T47D (cell line): Measurements from ENCODE around the gene RBM23.

Source experiments
- DNase-seq, 2 experiments: peaks; one replicate each; pipeline versions ENCODE4 v3.0.0 to v3.0.0-alpha.2; 2011 to 2012; ENCODE audit warnings: low read depth in 1 of 2, low spot score in 1 of 2
- JUND ChIP-seq: IDR thresholded peaks from 2 replicates; pipeline ENCODE4 v1.6.1; 2012; ENCODE audit warnings: low read depth
- in situ Hi-C: cut with HindIII; loops from 2 replicates; pipeline ENCODE4 v1.10.0; 2016; ENCODE audit warnings: low sequenced_read_pairs, low pct_unique_long_range_greater_than_20kb

RBM23 gene

DNA sequence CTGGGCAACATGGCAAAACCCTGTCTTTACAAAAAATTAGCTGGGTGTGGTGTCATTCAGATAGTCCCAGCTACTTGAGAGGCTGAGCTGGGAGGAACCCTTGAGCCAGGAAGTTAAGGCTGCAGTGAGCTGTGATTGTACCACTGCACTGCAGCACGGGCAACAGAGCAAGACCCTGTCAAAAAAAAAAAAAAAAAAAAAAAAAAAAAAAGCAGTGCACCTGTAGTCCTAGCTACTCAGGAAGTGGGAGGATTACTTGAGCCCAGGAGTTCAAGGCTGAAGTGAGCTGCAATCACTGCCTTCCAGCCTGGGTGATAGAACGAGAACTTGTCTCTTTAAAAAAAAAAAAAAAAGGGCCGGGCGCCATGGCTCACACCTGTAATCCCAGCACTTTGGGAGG is 30.3 kb downstream of the RBM23 start:
- no peak for TF ChIP-seq JUND
- DNase-seq, result no peak
- in situ Hi-C loops, result no loop called here

GRCh38 chr14:22887990-22888378 is 31.0 kb downstream of the RBM23 start:
- in situ Hi-C loops, result no loop called here
- no peak for TF ChIP-seq JUND
- no peak for DNase-seq

- in situ Hi-C loops, result no loop called here
- no peak for TF ChIP-seq JUND
- DNase-seq, result peak in 1 of 2 experiments; percentile 93
Measured at GRCh38 chr14:22887260-22887989, 31.5 kb downstream of the RBM23 start.

- in situ Hi-C loops, result no loop called here
- DNase-seq, result peak; percentile 57 to 90
- TF ChIP-seq JUND, result no peak
Measured at GRCh38 chr14:22886500-22887259, 32.3 kb downstream of the RBM23 start.

DNA sequence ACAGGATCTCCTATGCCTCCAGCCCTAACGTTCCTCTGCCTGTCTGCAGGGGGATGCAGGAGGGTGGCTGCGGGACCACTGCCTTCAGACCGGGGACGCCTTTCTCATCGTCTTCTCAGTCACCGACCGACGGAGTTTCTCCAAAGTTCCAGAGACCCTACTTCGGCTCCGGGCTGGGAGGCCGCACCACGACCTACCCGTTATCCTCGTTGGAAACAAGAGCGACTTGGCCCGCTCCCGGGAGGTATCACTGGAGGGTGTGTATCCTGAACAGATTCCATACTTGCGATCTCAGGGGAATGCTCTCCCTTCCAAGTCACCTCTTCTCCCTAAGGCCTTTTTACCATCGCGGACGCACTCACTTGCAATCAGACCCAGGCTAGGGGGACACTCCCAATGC is 33.0 kb downstream of the RBM23 start:
- no peak for TF ChIP-seq JUND
- no peak for DNase-seq
- in situ Hi-C loops, result no loop called here

DNA sequence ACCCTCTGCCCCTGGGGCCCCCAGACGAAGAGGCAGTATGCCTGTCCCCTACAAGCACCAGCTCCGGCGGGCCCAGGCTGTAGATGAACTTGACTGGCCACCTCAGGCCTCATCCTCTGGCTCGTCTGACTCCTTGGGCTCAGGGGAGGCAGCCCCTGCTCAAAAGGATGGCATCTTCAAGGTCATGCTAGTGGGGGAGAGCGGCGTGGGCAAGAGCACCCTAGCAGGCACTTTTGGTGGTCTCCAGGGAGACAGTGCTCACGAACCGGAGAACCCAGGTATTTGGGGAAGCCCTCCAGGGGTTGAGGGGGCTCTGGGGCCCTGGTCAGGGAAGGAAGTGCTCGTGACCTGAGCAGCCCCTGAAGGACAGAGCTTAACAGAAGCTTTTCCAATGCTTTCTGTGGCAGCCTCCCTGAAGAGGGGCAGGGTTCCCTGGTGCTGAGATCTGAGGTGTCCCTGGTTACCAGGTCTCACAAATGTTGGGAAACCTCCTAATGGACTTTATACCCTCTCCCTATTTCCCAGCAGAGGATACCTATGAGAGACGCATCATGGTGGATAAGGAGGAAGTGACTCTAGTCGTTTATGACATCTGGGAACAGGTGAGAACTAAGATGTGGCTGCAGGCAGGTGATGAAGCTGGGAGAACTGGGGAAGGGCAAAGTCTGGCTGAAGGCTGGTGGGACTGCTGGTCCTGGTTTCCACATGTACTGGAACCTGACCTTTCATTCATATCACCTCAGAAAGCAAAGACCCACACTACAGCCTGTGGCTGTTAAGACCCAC is 34.0 kb downstream of the RBM23 start:
- no peak for DNase-seq
- TF ChIP-seq JUND, result no peak
- in situ Hi-C loops, result no loop called here

DNA sequence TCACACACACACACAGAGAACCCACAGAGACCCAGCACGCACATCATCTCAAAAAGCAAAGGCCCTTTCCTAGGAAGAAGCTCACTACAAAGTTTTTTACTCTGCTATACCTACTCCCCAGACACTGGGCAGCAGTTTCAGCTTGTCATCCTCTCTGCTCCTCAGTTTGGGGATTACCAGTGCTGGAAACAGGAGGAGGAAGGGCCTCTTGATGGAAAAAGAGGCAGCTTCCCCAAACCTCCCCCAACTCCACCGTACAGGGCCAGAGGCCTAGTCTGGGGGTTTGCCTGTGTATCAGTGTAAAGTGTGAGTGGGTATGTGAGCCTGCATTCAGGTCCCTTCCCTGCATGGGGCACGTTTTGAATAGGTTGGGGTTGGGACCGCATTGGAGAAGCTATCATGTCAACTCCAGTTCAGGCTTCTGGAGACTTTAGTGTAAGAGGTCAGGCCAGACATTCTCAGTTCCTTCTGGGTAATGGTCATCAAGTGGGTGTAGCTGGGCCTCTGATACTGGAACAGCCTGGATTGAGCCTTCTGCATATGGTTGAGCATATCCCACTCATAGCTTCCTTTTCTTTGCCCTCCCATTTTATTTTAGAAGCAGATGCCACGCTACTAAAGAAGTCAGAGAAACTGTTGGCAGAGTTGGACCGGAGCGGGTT is 34.7 kb downstream of the RBM23 start:
- in situ Hi-C loops, result no loop called here

DNA sequence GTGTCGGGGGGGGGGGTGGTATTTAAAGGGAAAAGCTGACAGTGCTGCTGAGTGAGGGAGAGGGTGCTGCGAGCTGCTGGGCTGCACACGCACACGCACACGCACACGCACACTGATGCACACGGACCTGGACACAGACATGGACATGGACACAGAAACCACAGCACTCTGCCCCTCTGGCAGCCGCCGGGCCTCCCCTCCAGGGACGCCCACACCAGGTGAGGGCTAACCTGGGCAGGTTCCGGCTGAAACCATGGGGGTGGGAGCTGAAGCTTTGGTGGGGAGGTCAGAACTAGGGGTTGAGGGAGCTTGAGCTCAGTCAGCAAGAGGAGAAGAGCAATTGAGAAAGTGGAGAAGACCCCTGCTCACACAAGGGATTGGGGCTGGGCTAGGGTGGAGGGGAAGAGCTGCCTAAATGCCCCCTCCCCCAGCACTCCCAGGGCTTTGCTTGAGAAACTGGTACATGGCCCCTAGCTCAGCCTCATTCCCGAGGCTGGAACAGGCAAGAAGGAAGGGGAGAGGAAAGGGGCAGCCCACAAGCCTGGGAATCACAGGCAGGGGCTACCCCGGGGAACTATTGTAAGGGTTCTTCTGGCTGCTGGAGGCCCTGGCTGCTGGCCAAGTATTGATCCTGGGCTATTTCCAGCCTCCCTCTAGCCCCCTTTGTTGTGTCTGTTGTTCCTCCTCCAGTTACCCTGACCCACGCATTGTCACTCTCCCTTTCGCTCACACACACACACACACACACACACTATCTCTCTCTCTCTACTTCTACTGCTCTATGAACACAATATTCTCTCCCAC is 35.6 kb downstream of the RBM23 start, which contains the start of gene REM2:
Gene REM2, plus strand, starts transcription at position 50 of the 804 bp plus-strand sequence. Its CDS starts 66 bp downstream, at position 116.
- in situ Hi-C loops, result no loop called here
- no peak for DNase-seq

More for the DNA sequence above, 34.7 kb downstream of the RBM23 start:
- DNase-seq, result no peak
- no peak for TF ChIP-seq JUND

DNA sequence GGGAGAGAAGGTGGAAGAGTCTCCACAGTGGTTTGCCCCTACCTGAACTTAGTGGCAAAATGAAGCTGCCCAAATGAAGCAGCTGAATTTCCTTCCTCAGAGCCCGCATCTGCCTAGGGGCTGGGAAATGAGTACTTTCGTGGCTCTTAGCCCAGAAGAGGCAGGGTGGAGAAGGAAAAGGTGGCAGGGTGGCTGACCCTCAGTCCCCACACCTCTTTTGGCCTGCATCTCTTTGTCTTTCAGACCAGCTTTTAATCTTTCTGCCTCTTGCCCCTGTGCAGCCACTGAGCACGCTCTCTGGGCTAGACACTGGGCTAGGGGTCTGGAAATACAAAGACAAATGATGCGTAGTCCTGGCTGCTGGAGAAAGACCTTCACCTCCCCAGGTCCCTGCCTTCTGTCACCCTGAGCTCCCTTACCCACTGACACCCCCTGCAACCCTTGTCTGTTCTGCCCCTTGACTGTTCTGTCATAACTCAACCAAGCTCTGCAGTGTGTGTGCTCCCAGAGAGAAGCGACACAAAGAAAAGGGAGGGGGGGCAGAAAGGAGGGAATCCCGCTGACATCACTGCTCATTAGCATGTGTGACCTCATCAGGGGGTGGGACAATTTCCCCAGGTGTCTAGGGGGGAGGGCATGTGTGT is 36.3 kb downstream of the RBM23 start:
- no peak for TF ChIP-seq JUND
- in situ Hi-C loops, result no loop called here
- peak; percentile 46 to 92 for DNase-seq

More for the DNA sequence above, 35.6 kb downstream of the RBM23 start, which contains the start of gene REM2:
- TF ChIP-seq JUND, result no peak

- TF ChIP-seq JUND, result no peak
- in situ Hi-C loops, result no loop called here
- DNase-seq, result no peak
Measured at GRCh38 chr14:22882064-22882463, 36.9 kb downstream of the RBM23 start.
